Gastrocnemius medialis (tissue), 4 donors: ENCODE measurements around the gene TAF1C. TPM values are rescaled to one million over a fixed set of nuclear protein-coding genes. Genes with fewer than 3 reads are reported as not detected.

Experiments used
- ATAC-seq, 2 donors: fragments of 150-250 bp; one replicate each; pipeline ENCODE4 v1.9.1; 2016
- DNase-seq, 2 donors: peaks; one replicate each; pipeline ENCODE4 v3.0.0-alpha.2; 2019
- H3K27ac ChIP-seq, 4 donors: fragments of 200-600 bp; sonication (generic); 1 replicate in 1 of 4; 2 replicates in 3 of 4; pipeline ENCODE4 v1.5.1; 2016 to 2018; ENCODE audit warnings: mild to moderate bottlenecking in 2 of 4, moderate library complexity in 1 of 4
- H3K27me3 ChIP-seq, 3 donors: fragments of 200-600 bp; sonication (generic) in 2 of 3; 1 replicate in 1 of 3; 2 replicates in 2 of 3; pipeline versions ENCODE4 v1.5.1 to v1.6.0; 2016 to 2019; ENCODE audit warnings: mild to moderate bottlenecking in 1 of 3, moderate library complexity in 1 of 3
- H3K36me3 ChIP-seq, 2 donors: fragments of 200-600 bp; sonication (generic) in 1 of 2; one replicate each; pipeline ENCODE4 v1.5.1; 2017 to 2018
- H3K4me1 ChIP-seq, 2 donors: fragments of 200-600 bp; sonication (generic) in 1 of 2; one replicate each; pipeline ENCODE4 v1.5.1; 2016 to 2017; ENCODE audit warnings: mild to moderate bottlenecking in 2 of 2
- H3K4me3 ChIP-seq, 4 donors: fragments of 200-600 bp; sonication (generic) in 3 of 4; 1 replicate in 1 of 4; 2 replicates in 3 of 4; pipeline ENCODE4 v1.5.1; 2016 to 2019; ENCODE audit warnings: mild to moderate bottlenecking in 2 of 4
- H3K9me3 ChIP-seq, 3 donors: fragments of 200-600 bp; sonication (generic) in 2 of 3; 1 replicate in 1 of 3; 2 replicates in 2 of 3; pipeline ENCODE4 v1.5.1; 2016 to 2019
- POLR2A ChIP-seq, 2 donors: fragments of 450-650 bp; IDR thresholded peaks; one replicate each; pipeline ENCODE4 v1.6.1; 2017; ENCODE audit warnings: antibody characterized with exemption in 2 of 2, mild to moderate bottlenecking in 2 of 2, moderate library complexity in 2 of 2
- in situ Hi-C, 4 donors: fragments of 200-750 bp; cut with MboI; loops; one replicate each; pipeline versions ENCODE4 v1.15.0 to v1.8.0; 2017; ENCODE audit warnings: low sequenced_read_pairs in 4 of 4
- intact Hi-C: fragments of 100-400 bp; cut with DNase I; formaldehyde crosslinking; loops from one replicate; pipeline ENCODE4 v1.15.1; 2023; ENCODE audit warnings: low total_unique reads
- total RNA-seq, 4 donors: library from RNA; depleted of rRNA; stranded (reverse); fragments of >200 nt; gene quantifications; one replicate each; pipeline versions ENCODE4 v1.1.0 to v1.2.3, GENCODE V29; 2016
- TF ChIP-seq, protein P1 (sequence below), 5 experiments: fragments of 450-650 bp in 3 of 5; fragments of 200-600 bp in 2 of 5; sonication (generic) in 2 of 5; IDR thresholded peaks in 4 of 5; conservative IDR thresholded peaks in 1 of 5; 1 replicate in 4 of 5; 2 replicates in 1 of 5; pipeline ENCODE4 v1.5.1; 2016 to 2019; ENCODE audit warnings: antibody characterized with exemption in 5 of 5, mild to moderate bottlenecking in 3 of 5, moderate library complexity in 3 of 5

The TAF1C gene
- total RNA-seq, 4 donors from 2014 or later, result 6.8 to 35.5 (median 12.3) TPM

- Histone ChIP-seq H3K9me3 (no peaks in the 10 kb centered on the region), H3K36me3 (no peaks in the 10 kb centered on the region), H3K27me3 (no peaks in the 10 kb centered on the region), H3K27ac (peak within 1 kb of the TSS; percentile 77 to 89 (median 85)), H3K4me1 (peaks cover 8 to 21% of the 10 kb centered on the region in 2 donors), H3K4me3 (peak within 1 kb of the TSS; percentile 66 to 92 (median 80))
- DNase-seq (peak; percentile 78 to 84), ATAC-seq (peak; percentile 89 to 95)
- peak; percentile 76 to 83 for TF ChIP-seq POLR2A (IDR thresholded peaks at IDR 0.05)
- TF ChIP-seq, protein P1, sequence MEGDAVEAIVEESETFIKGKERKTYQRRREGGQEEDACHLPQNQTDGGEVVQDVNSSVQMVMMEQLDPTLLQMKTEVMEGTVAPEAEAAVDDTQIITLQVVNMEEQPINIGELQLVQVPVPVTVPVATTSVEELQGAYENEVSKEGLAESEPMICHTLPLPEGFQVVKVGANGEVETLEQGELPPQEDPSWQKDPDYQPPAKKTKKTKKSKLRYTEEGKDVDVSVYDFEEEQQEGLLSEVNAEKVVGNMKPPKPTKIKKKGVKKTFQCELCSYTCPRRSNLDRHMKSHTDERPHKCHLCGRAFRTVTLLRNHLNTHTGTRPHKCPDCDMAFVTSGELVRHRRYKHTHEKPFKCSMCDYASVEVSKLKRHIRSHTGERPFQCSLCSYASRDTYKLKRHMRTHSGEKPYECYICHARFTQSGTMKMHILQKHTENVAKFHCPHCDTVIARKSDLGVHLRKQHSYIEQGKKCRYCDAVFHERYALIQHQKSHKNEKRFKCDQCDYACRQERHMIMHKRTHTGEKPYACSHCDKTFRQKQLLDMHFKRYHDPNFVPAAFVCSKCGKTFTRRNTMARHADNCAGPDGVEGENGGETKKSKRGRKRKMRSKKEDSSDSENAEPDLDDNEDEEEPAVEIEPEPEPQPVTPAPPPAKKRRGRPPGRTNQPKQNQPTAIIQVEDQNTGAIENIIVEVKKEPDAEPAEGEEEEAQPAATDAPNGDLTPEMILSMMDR (IDR thresholded peaks at IDR 0.05 in 4 of 5, conservative IDR thresholded peaks at IDR 0.05 in 1 of 5), result peak in 1 of 5 experiments; percentile 28
- in situ Hi-C loops, result no loop called here
- intact Hi-C loops, result loop anchor here (1.0 to 5.0 kb wide), 4 partner anchors 28 to 338 kb away; partner anchors contain the start of genes HSBP1 and TAF1C
These were observed 41.8 kb downstream of the TAF1C start, which contains the start of the genes DNAAF1 and HSDL1 for GRCh38 chr16:84144859-84145639. Gene DNAAF1, plus strand, starts transcription at chr16:84145308. Its CDS starts 133 bp downstream, at chr16:84145441. Gene HSDL1, minus strand, starts transcription at chr16:84145177. Its CDS starts 13,856 bp downstream, at chr16:84131321.

- intact Hi-C loops, result loop anchor here (5.0 kb wide), 1 partner anchor 37 kb away; no protein-coding TSS in a partner anchor
- in situ Hi-C loops, result no loop called here
- Histone ChIP-seq H3K27ac (peak overlapping the region; percentile 77 to 89 (median 85)), H3K9me3 (no peaks in the 10 kb centered on the region), H3K36me3 (no peaks in the 10 kb centered on the region), H3K4me1 (peaks cover 12 to 27% of the 10 kb centered on the region in 2 donors), H3K4me3 (peak overlapping the region; percentile 66 to 92 (median 80)), H3K27me3 (no peaks in the 10 kb centered on the region)
- TF ChIP-seq, protein P1 (IDR thresholded peaks at IDR 0.05 in 4 of 5, conservative IDR thresholded peaks at IDR 0.05 in 1 of 5), result peak in 1 of 5 experiments; percentile 11
- TF ChIP-seq POLR2A (IDR thresholded peaks at IDR 0.05), result no peak
- no peak for DNase-seq
- ATAC-seq, result peak in 1 of 2 donors; percentile 3
These were observed 42.5 kb downstream of the TAF1C start for GRCh38 chr16:84144209-84144858.

- in situ Hi-C loops (no loop called here), intact Hi-C loops (loop anchor here (5.0 kb wide), 1 partner anchor 36 kb away; no protein-coding TSS in a partner anchor)
- no peaks in the 10 kb centered on the region for H3K36me3 ChIP-seq
- TF ChIP-seq POLR2A (IDR thresholded peaks at IDR 0.05), result no peak
- TF ChIP-seq, protein P1 (IDR thresholded peaks at IDR 0.05 in 4 of 5, conservative IDR thresholded peaks at IDR 0.05 in 1 of 5), result no peak
- DNase-seq (no peak), ATAC-seq (no peak)
- peak overlapping the region; percentile 66 to 92 (median 80) for H3K4me3 ChIP-seq
- no peaks in the 10 kb centered on the region for H3K9me3 ChIP-seq
- peaks cover 16 to 29% of the 10 kb centered on the region in 2 donors for H3K4me1 ChIP-seq
- no peaks in the 10 kb centered on the region for H3K27me3 ChIP-seq
- peak overlapping the region in 3 of 4 donors; percentile 82 to 89 (median 88) for H3K27ac ChIP-seq
These were observed 43.1 kb downstream of the TAF1C start for GRCh38 chr16:84143784-84144199.

DNA sequence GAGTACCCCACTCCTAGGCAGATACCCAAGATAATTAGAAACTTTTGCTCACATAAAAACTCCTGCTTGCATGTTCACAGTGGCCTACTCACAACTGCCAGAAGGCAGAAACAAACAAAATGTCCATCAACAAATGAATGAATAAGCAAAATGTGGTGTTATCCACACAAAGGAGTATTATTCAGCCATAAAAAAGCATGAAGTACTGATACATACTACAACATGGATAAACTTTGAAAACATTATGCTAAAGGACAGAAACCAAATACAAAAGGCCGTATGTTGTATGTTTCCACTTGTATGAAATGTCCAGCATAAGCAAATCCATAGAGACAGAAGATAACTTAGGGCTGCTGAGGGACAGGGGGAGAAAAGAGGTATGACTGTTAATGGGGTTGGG lies 43.8 kb downstream of the TAF1C start:
- intact Hi-C loops (loop anchor here (5.0 kb wide), 1 partner anchor 36 kb away; no protein-coding TSS in a partner anchor), in situ Hi-C loops (no loop called here)
- TF ChIP-seq, protein P1 (IDR thresholded peaks at IDR 0.05 in 4 of 5, conservative IDR thresholded peaks at IDR 0.05 in 1 of 5), result no peak
- no peak for TF ChIP-seq POLR2A (IDR thresholded peaks at IDR 0.05)
- peaks cover 16 to 34% of the 10 kb centered on the region in 2 donors for H3K4me1 ChIP-seq
- H3K36me3 ChIP-seq, result no peaks in the 10 kb centered on the region
- no peak overlapping the region for H3K4me3 ChIP-seq
- H3K27ac ChIP-seq, result no peak overlapping the region
- H3K9me3 ChIP-seq, result no peaks in the 10 kb centered on the region
- no peak for DNase-seq
- no peaks in the 10 kb centered on the region for H3K27me3 ChIP-seq
- ATAC-seq, result no peak
